SU-DHL-6 (cell line): ENCODE measurements around the gene STXBP5.
A peak's percentile ranks its signal among the peaks of the same experiment; 100 is the strongest.

Source experiments
- H2AFZ ChIP-seq: fragments of 200-600 bp; sonication (generic); 2 replicates; pipeline ENCODE4 v1.6.1; 2014; ENCODE audit warnings: low read depth, mild to moderate bottlenecking, moderate library complexity, mixed read lengths, antibody characterized with exemption, low read length; ENCODE audit not compliant: severe bottlenecking
- H3F3A ChIP-seq: fragments of 200-600 bp; shearing (Covaris generic); 2 replicates; pipeline ENCODE4 v1.6.0; 2016; ENCODE audit warnings: antibody characterized with exemption, mild to moderate bottlenecking; ENCODE audit not compliant: insufficient read depth
- H3K27ac ChIP-seq: fragments of 200-600 bp; sonication (generic); 2 replicates; pipeline ENCODE4 v1.5.1; 2016; ENCODE audit warnings: low read depth, mild to moderate bottlenecking, low read length, moderate library complexity, mixed read lengths
- H3K27me3 ChIP-seq: fragments of 200-600 bp; sonication (generic), shearing (Covaris generic); 2 replicates; pipeline ENCODE4 v1.6.0; 2014; ENCODE audit warnings: mild to moderate bottlenecking, low read length
- H3K36me3 ChIP-seq: fragments of 200-600 bp; sonication (generic); 2 replicates; pipeline ENCODE4 v1.6.1; 2014; ENCODE audit warnings: mild to moderate bottlenecking, low read length, mixed read lengths
- H3K4me2 ChIP-seq: fragments of 300-600, 200-600 bp; shearing (Covaris generic), sonication (generic); 2 replicates; pipeline ENCODE4 v1.6.0; 2014; ENCODE audit warnings: low read length, low read depth, mild to moderate bottlenecking; ENCODE audit not compliant: poor library complexity, severe bottlenecking
- H3K4me3 ChIP-seq: fragments of 200-600 bp; sonication (generic); 2 replicates; pipeline ENCODE4 v1.5.1; 2014; ENCODE audit warnings: antibody characterized with exemption, low read length, mild to moderate bottlenecking, mixed read lengths; ENCODE audit not compliant: insufficient read depth, poor library complexity, severe bottlenecking
- H3K79me2 ChIP-seq: fragments of 200-600 bp; sonication (generic); 2 replicates; pipeline ENCODE4 v1.6.1; 2014; ENCODE audit warnings: mild to moderate bottlenecking, low read length, moderate library complexity; ENCODE audit not compliant: insufficient read depth
- H3K9ac ChIP-seq: fragments of 200-600 bp; sonication (generic); 2 replicates; pipeline ENCODE4 v1.7.0; 2014; ENCODE audit warnings: mild to moderate bottlenecking, low read length
- H3K9me2 ChIP-seq: fragments of 200-600 bp; sonication (generic); replicated peaks from 2 replicates; pipeline ENCODE4 v1.6.1; 2014; ENCODE audit warnings: low read length; ENCODE audit not compliant: insufficient read depth
- H3K9me3 ChIP-seq: fragments of 200-600 bp; sonication (generic); 2 replicates; pipeline ENCODE4 v1.6.1; 2014; ENCODE audit warnings: low read length, mixed read lengths; ENCODE audit not compliant: insufficient read depth
- H4K20me1 ChIP-seq: fragments of 200-600 bp; sonication (generic); 2 replicates; pipeline ENCODE4 v1.6.1; 2014; ENCODE audit warnings: low read depth, mild to moderate bottlenecking, antibody characterized with exemption, low read length, moderate library complexity, mixed read lengths
- EZH2phosphoT487 ChIP-seq: fragments of 200-600 bp; sonication (generic), shearing (Covaris generic); conservative IDR thresholded peaks from 2 replicates; pipeline ENCODE4 v1.6.1; 2018; ENCODE audit warnings: mild to moderate bottlenecking, antibody characterized with exemption, low read length, moderate library complexity, mixed read lengths
- TF ChIP-seq, protein P1 (sequence below): fragments of 200-600 bp; sonication (generic); IDR thresholded peaks from one replicate; pipeline ENCODE4 v1.5.1; 2017; ENCODE audit warnings: antibody characterized with exemption, mild to moderate bottlenecking, low read length, moderate library complexity; ENCODE audit not compliant: insufficient read depth, poor library complexity, severe bottlenecking

Gene STXBP5

DNA sequence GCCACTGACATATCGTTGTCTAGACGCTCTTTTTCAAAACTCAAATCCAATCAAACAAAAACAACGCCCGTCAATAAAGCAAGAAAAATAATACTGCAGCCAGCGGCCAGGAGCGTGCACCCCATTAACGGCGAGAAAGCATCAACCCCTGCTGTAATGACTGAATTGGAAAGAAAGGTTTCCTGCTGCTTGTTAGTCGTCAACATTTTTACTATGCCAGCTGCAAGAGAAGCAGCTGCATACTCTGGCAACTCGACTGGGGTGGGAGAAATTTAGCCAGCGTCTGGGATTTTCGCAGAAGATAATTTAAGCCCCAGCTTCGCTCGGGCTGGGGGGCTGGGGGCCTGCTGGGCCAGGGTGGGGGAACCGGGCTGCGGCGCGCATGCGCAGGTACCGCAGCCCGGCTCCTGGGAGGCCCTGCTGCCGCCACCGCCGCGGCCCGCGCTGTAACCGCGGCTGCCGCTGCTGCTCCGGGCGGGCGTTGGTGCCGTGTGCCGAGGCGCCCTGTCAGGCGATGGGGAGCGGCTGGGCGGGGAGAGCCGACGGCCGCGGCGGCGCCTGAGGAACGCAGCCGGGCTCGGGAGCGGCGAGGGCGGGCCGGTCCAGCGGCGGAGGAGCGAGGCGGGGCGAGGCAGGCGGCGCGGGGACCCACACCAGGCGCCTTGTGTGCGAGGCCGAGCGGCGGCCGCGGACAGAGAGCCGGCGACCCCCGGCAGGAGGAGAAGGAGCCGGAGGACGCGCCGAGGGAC lies 732 bp upstream of the STXBP5 start:
- Histone ChIP-seq H3K9me3 (no peaks in the 10 kb centered on the region), H4K20me1 (no peaks in the 10 kb centered on the region), H3F3A (peaks cover 9% of the 10 kb centered on the region), H3K9ac (peak overlapping the region; percentile 71), H2AFZ (peak overlapping the region; percentile 85), H3K4me3 (peak overlapping the region; percentile 98), H3K27me3 (no peaks in the 10 kb centered on the region), H3K9me2 (no peaks in the 10 kb centered on the region), H3K36me3 (peaks cover 4% of the 10 kb centered on the region), H3K4me2 (peak overlapping the region; percentile 92), H3K27ac (peak overlapping the region; percentile 90), H3K79me2 (peaks cover 41% of the 10 kb centered on the region)
- no peak for TF ChIP-seq EZH2phosphoT487
- TF ChIP-seq, protein P1, sequence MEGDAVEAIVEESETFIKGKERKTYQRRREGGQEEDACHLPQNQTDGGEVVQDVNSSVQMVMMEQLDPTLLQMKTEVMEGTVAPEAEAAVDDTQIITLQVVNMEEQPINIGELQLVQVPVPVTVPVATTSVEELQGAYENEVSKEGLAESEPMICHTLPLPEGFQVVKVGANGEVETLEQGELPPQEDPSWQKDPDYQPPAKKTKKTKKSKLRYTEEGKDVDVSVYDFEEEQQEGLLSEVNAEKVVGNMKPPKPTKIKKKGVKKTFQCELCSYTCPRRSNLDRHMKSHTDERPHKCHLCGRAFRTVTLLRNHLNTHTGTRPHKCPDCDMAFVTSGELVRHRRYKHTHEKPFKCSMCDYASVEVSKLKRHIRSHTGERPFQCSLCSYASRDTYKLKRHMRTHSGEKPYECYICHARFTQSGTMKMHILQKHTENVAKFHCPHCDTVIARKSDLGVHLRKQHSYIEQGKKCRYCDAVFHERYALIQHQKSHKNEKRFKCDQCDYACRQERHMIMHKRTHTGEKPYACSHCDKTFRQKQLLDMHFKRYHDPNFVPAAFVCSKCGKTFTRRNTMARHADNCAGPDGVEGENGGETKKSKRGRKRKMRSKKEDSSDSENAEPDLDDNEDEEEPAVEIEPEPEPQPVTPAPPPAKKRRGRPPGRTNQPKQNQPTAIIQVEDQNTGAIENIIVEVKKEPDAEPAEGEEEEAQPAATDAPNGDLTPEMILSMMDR = no peak

DNA sequence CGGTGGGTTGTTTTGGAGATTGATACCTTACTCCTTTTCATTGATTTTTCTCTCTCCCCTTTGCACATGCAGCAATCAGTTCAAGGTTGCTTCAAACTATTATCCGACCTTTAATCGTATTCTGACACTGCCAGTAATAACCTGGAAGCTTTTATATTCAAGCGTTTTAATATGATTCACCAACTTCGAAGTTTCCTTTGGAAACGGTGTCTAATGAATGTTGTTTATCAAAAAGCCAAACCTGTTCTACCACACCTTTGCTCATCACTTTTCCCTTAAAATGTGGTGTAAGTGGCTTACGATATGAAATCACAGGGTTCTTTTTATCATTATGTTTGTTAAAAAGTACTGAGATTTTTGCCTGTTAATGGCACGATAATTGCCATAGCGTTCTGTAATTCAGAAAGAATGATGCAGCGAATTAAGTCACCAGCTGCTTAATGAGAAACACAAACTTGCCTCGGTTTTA lies 660 bp downstream of the STXBP5 start:
- peaks cover 46% of the 10 kb centered on the region for H3K79me2 ChIP-seq
- H3K4me3 ChIP-seq = peak overlapping the region; percentile 98
- H3K27me3 ChIP-seq = no peaks in the 10 kb centered on the region
- H3K36me3 ChIP-seq = peaks cover 4% of the 10 kb centered on the region
- H3K9ac ChIP-seq = peak overlapping the region; percentile 71
- H4K20me1 ChIP-seq = no peaks in the 10 kb centered on the region
- peaks cover 9% of the 10 kb centered on the region for H3F3A ChIP-seq
- H3K9me3 ChIP-seq = no peaks in the 10 kb centered on the region
- H3K4me2 ChIP-seq = peak overlapping the region; percentile 98
- no peak for TF ChIP-seq EZH2phosphoT487
- TF ChIP-seq, protein P1 = no peak
- H3K9me2 ChIP-seq = no peaks in the 10 kb centered on the region
- no peak overlapping the region for H3K27ac ChIP-seq
- peak overlapping the region; percentile 64 for H2AFZ ChIP-seq

DNA sequence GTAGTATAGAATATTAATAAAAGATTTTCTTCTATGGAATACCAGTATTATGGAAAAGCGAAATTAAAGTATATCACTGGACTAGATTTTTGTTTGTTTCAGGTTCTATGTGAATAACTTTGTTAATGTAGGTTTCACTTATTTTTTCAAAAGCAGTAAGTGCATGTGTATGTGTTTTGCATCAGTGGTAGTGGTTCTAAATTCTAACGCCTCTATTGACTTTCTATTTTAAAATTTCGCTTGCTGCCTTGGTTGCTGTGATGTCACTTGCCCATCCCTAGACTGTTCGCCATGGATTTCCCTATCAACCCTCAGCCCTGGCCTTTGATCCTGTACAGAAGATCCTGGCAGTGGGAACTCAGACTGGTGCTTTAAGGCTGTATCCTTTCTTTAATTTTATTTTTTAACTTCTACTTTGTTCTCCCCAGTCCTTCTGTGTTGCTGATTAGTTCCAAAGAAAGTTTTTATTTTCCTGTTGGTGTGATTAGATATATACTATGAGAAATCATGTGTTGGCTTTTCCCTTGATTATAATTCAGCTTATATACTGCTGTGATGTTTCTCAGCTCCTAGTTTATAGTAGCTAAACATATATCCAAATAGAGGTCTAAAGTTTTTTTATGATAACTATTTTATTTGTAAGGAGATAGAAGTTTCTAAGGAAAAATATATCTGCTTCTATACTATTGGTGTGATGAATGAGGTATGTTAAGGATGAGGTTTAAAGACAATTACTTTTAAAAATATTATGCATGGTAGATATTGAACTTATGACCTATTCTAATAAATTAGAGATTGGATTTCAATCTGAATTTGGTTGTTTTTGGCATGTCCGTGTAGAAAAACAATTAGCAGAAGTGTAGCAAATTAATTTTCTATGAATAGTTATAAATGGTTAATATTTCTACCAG lies 1.7 kb downstream of the STXBP5 start:
- TF ChIP-seq, protein P1 = no peak
- no peak for TF ChIP-seq EZH2phosphoT487
- H3F3A ChIP-seq = peaks cover 9% of the 10 kb centered on the region
- no peaks in the 10 kb centered on the region for H3K9me3 ChIP-seq
- H3K79me2 ChIP-seq = peaks cover 46% of the 10 kb centered on the region
- H4K20me1 ChIP-seq = no peaks in the 10 kb centered on the region
- peak overlapping the region; percentile 25; the same call in 1 of the 2 replicates for H3K9ac ChIP-seq
- no peaks in the 10 kb centered on the region for H3K9me2 ChIP-seq
- H3K27me3 ChIP-seq = no peaks in the 10 kb centered on the region
- peaks cover 4% of the 10 kb centered on the region for H3K36me3 ChIP-seq
- no peak overlapping the region for H3K27ac ChIP-seq
- peak overlapping the region; percentile 98 for H3K4me2 ChIP-seq
- no peak overlapping the region for H2AFZ ChIP-seq
- peak overlapping the region; percentile 98 for H3K4me3 ChIP-seq
